ENCODE data around the gene NCAM1.

Gene NCAM1

GRCh38 chr11:113324250-113324649, 363.0 kb downstream of the NCAM1 start:
- Histone ChIP-seq H3K9me2 (replicated peaks; ENCODE audit: insufficient read depth, low read length) (no peaks in the 10 kb centered on the region), H3K4me2 (ENCODE audit: low read depth, low read length) (no peak overlapping the region), H3K4me3 (ENCODE audit: low read length) (no peak overlapping the region), H3K27me3 (replicated peaks; ENCODE audit: insufficient read depth, low read length) (no peaks in the 10 kb centered on the region), H3K9ac (ENCODE audit: low read length) (no peak overlapping the region), H4K20me1 (ENCODE audit: insufficient read depth, low read length) (no peaks in the 10 kb centered on the region), H3K79me2 (ENCODE audit: low read length) (no peaks in the 10 kb centered on the region), H3K9me3 (replicated peaks; ENCODE audit: insufficient read depth, low read length) (no peaks in the 10 kb centered on the region), H3K4me1 (ENCODE audit: low read length) (peaks cover 5% of the 10 kb centered on the region), H3K36me3 (replicated peaks; ENCODE audit: insufficient read depth, low read length) (no peaks in the 10 kb centered on the region), H2AFZ (ENCODE audit: low read length) (no peak overlapping the region), H3K27ac (ENCODE audit: low read length) (no peak overlapping the region), H3F3A (ENCODE audit: insufficient read depth, low read length) (0 out of 2 replicates have a peak, but pooled peaks cover 2% of the 10 kb centered on the region)
- TF ChIP-seq CTCF (IDR thresholded peaks at IDR 0.05; ENCODE audit: low read length), result no peak
- TF ChIP-seq EZH2 (optimal IDR thresholded peaks at IDR 0.05; ENCODE audit: low read depth, low read length), result no peak
- TF ChIP-seq EZH2phosphoT487 (IDR thresholded peaks at IDR 0.05; ENCODE audit: low read length), result no peak
- no peak for DNase-seq
